Myocyte (in vitro differentiated cells): ENCODE results near the gene DLEU7. TPM values are rescaled to one million over a fixed set of nuclear protein-coding genes. Genes with fewer than 3 reads are reported as not detected.

Source experiments
- DNase-seq: peaks from one replicate; pipeline ENCODE4 v3.0.0-alpha.2; 2012; ENCODE audit warnings: low read depth
- total RNA-seq: library from RNA; depleted of rRNA; stranded (reverse); fragments of >200 nt; gene quantifications from 2 replicates; pipeline ENCODE4 v1.2.3, GENCODE V29; 2014

The DLEU7 gene
- total RNA-seq, 1 donor from 2014 or later = not detected

GRCh38 chr13:50844084-50844875 is 788 bp upstream of the DLEU7 start:
- DNase-seq = peak; percentile 10

GRCh38 chr13:50842990-50843256 is 569 bp downstream of the DLEU7 start:
- DNase-seq = no peak

GRCh38 chr13:50842251-50842989 is 1.1 kb downstream of the DLEU7 start:
- no peak for DNase-seq

- DNase-seq = no peak
Observed at GRCh38 chr13:50841786-50842185, 1.7 kb downstream of the DLEU7 start.

GRCh38 chr13:50840284-50840683 is 3.2 kb downstream of the DLEU7 start:
- no peak for DNase-seq

- no peak for DNase-seq
Observed at GRCh38 chr13:50839828-50840227, 3.7 kb downstream of the DLEU7 start.

GRCh38 chr13:50838701-50839100 is 4.8 kb downstream of the DLEU7 start:
- DNase-seq = no peak

GRCh38 chr13:50838031-50838430 is 5.5 kb downstream of the DLEU7 start:
- DNase-seq = no peak

GRCh38 chr13:50831512-50831911 is 12.0 kb downstream of the DLEU7 start:
- DNase-seq = no peak

- DNase-seq = no peak
Observed at GRCh38 chr13:50829896-50830295, 13.6 kb downstream of the DLEU7 start.

GRCh38 chr13:50829226-50829625 is 14.3 kb downstream of the DLEU7 start:
- DNase-seq = no peak

GRCh38 chr13:50826035-50826434 is 17.5 kb downstream of the DLEU7 start:
- no peak for DNase-seq

GRCh38 chr13:50812242-50812641 is 31.2 kb downstream of the DLEU7 start:
- DNase-seq = no peak

- DNase-seq = no peak
Observed at GRCh38 chr13:50810998-50811397, 32.5 kb downstream of the DLEU7 start.

GRCh38 chr13:50810468-50810867 is 33.0 kb downstream of the DLEU7 start:
- no peak for DNase-seq

GRCh38 chr13:50809133-50810090 is 34.1 kb downstream of the DLEU7 start:
- DNase-seq = peak; percentile 6

GRCh38 chr13:50805805-50806204 is 37.7 kb downstream of the DLEU7 start:
- no peak for DNase-seq

GRCh38 chr13:50801087-50801931 is 42.2 kb downstream of the DLEU7 start:
- peak; percentile 85 for DNase-seq

GRCh38 chr13:50800091-50800739 is 43.3 kb downstream of the DLEU7 start:
- no peak for DNase-seq

- peak; percentile 37 for DNase-seq
Observed at GRCh38 chr13:50798923-50799322, 44.6 kb downstream of the DLEU7 start.
